HEK293T (cell line): ENCODE measurements around the gene SNRPA1.

ENCODE experiments used
- BHLHE40 ChIP-seq: fragments of 450-650 bp; IDR thresholded peaks from 2 replicates; pipeline ENCODE4 v1.6.1; 2016; ENCODE audit warnings: mild to moderate bottlenecking, moderate library complexity, borderline replicate concordance
- ELF4 ChIP-seq: fragments of 450-650 bp; IDR thresholded peaks from 2 replicates; pipeline ENCODE4 v1.6.1; 2017; ENCODE audit warnings: antibody characterized with exemption
- FOXK2 ChIP-seq: fragments of 450-650 bp; IDR thresholded peaks from 2 replicates; pipeline ENCODE4 v1.6.1; 2016; ENCODE audit warnings: mild to moderate bottlenecking
- FOXM1 ChIP-seq: fragments of 450-650 bp; IDR thresholded peaks from 2 replicates; pipeline ENCODE4 v1.6.1; 2017; ENCODE audit warnings: mild to moderate bottlenecking, borderline replicate concordance
- LEF1 ChIP-seq: fragments of 450-650 bp; IDR thresholded peaks from 2 replicates; pipeline ENCODE4 v1.6.1; 2017; ENCODE audit warnings: mild to moderate bottlenecking, borderline replicate concordance
- NFRKB ChIP-seq: fragments of 450-650 bp; IDR thresholded peaks from 2 replicates; pipeline ENCODE4 v1.6.1; 2016; ENCODE audit warnings: mild to moderate bottlenecking, moderate library complexity
- SP1 ChIP-seq: fragments of 450-650 bp; IDR thresholded peaks from 2 replicates; pipeline ENCODE4 v1.6.1; 2017
- TARDBP ChIP-seq: fragments of 450-650 bp; IDR thresholded peaks from 2 replicates; pipeline ENCODE4 v1.6.1; 2016
- ZNF384 ChIP-seq: fragments of 450-650 bp; IDR thresholded peaks from 2 replicates; pipeline ENCODE4 v1.6.1; 2016

DNA sequence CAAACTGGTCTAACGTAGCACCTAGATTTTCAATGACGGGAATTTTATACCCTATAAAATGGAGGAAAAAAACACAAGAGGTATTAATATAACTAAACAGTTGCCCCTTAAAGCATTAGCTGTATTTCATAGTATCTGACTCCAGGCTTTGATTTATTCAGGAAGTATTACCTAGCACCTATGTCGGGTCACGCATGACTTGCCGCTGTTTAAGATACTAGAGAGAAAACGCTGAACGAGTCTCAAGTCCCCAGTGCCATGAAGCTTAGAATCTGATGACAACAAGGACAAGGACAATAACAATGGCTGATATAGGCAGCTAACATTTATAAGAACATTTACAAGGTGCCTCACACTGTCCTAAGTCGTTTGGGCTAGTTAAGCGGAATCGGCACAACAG is 1.9 kb downstream of the SNRPA1 start:
- TF ChIP-seq ELF4 (no peak), SP1 (no peak), FOXM1 (no peak), LEF1 (no peak), BHLHE40 (no peak), ZNF384 (no peak), NFRKB (no peak), TARDBP (no peak), FOXK2 (no peak)
